HEK293T (cell line): ENCODE results near the gene CITED2.

ENCODE experiments used
- ARNT ChIP-seq: fragments of 450-650 bp; IDR thresholded peaks from 2 replicates; pipeline ENCODE4 v1.6.1; 2017; ENCODE audit warnings: mild to moderate bottlenecking
- ELF4 ChIP-seq: fragments of 450-650 bp; IDR thresholded peaks from 2 replicates; pipeline ENCODE4 v1.6.1; 2017; ENCODE audit warnings: antibody characterized with exemption
- FOXA1 ChIP-seq: fragments of 450-650 bp; IDR thresholded peaks from 2 replicates; pipeline ENCODE4 v1.6.1; 2016; ENCODE audit warnings: mild to moderate bottlenecking
- FOXK2 ChIP-seq: fragments of 450-650 bp; IDR thresholded peaks from 2 replicates; pipeline ENCODE4 v1.6.1; 2016; ENCODE audit warnings: mild to moderate bottlenecking
- FOXM1 ChIP-seq: fragments of 450-650 bp; IDR thresholded peaks from 2 replicates; pipeline ENCODE4 v1.6.1; 2017; ENCODE audit warnings: mild to moderate bottlenecking, borderline replicate concordance
- L3MBTL2 ChIP-seq: fragments of 450-650 bp; conservative IDR thresholded peaks from 2 replicates; pipeline ENCODE4 v1.6.1; 2016; ENCODE audit warnings: mild to moderate bottlenecking
- LEF1 ChIP-seq: fragments of 450-650 bp; IDR thresholded peaks from 2 replicates; pipeline ENCODE4 v1.6.1; 2017; ENCODE audit warnings: mild to moderate bottlenecking, borderline replicate concordance
- NFRKB ChIP-seq: fragments of 450-650 bp; IDR thresholded peaks from 2 replicates; pipeline ENCODE4 v1.6.1; 2016; ENCODE audit warnings: mild to moderate bottlenecking, moderate library complexity
- PKNOX1 ChIP-seq: fragments of 450-650 bp; IDR thresholded peaks from 2 replicates; pipeline ENCODE4 v1.6.1; 2016
- SP1 ChIP-seq: fragments of 450-650 bp; IDR thresholded peaks from 2 replicates; pipeline ENCODE4 v1.6.1; 2017
- SUZ12 ChIP-seq: fragments of 450-650 bp; IDR thresholded peaks from 2 replicates; pipeline ENCODE4 v1.6.1; 2016; ENCODE audit warnings: mild to moderate bottlenecking

DNA sequence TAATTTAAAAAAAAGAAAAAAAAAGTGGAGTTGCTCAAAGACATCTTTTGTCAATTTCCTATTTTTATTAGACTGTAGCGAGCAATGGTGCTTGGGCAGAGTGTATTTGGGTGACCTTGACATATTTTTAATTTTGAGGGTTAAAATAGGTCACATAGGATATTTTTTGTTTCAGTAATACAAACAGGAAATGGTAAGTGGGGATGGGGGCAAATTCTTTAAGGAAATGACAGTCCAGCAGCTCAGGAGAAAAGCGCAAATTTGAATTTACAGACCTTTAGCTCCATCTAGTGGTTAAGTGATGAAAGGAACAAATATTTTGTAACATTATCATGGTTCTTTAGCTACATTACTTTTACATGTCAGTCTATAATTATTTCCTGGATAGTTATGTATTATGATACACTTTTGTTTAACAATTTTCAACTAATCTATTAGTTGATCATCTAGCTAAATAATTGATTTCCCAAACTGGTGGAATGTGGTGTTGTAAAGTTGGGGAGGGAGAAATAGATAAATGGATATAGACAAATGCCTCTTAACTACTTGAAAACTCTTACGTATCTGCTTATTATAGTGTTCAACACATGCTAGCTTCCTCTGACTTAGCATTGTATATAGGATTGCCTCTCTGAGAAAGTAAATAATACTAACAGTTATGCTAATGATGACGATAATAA, 10.0 kb downstream of the CITED2 start:
- TF ChIP-seq ARNT (no peak), FOXA1 (no peak), SP1 (no peak), L3MBTL2 (no peak), NFRKB (no peak), FOXM1 (no peak), PKNOX1 (no peak), ELF4 (no peak), SUZ12 (no peak), LEF1 (no peak), FOXK2 (no peak)
